SJCRH30 (cell line): Measurements from ENCODE around the gene CHD5. TPM values are rescaled to one million over a fixed set of nuclear protein-coding genes. Genes with fewer than 3 reads are reported as not detected.

Source experiments
- DNase-seq, 2 experiments: peaks; one replicate each; pipeline ENCODE4 v3.0.0-alpha.2; 2015 to 2020
- H3K27ac ChIP-seq: fragments of 250-450 bp; sonication (Bioruptor Pico); 2 replicates; pipeline ENCODE4 v1.5.1; 2020; ENCODE audit warnings: mild to moderate bottlenecking, moderate library complexity
- H3K27me3 ChIP-seq: fragments of 250-450 bp; sonication (Bioruptor Pico); 2 replicates; pipeline ENCODE4 v1.5.1; 2020; ENCODE audit warnings: mild to moderate bottlenecking, moderate library complexity
- H3K36me3 ChIP-seq: fragments of 250-450 bp; sonication (Bioruptor Pico); 2 replicates; pipeline ENCODE4 v1.5.1; 2020; ENCODE audit warnings: mild to moderate bottlenecking, moderate library complexity
- H3K4me1 ChIP-seq: fragments of 250-450 bp; sonication (Bioruptor Pico); 2 replicates; pipeline ENCODE4 v1.5.1; 2020; ENCODE audit warnings: mild to moderate bottlenecking, moderate library complexity
- H3K4me3 ChIP-seq: fragments of 250-450 bp; sonication (Bioruptor Pico); 2 replicates; pipeline ENCODE4 v1.5.1; 2020; ENCODE audit warnings: mild to moderate bottlenecking, moderate library complexity
- H3K9me3 ChIP-seq: fragments of 250-450 bp; sonication (Bioruptor Pico); replicated peaks from 2 replicates; pipeline ENCODE4 v1.5.1; 2020; ENCODE audit warnings: mild to moderate bottlenecking, moderate library complexity
- total RNA-seq: library from RNA; depleted of rRNA; stranded (reverse); fragments of >200 nt; shearing (Covaris generic); gene quantifications from 2 replicates; pipeline ENCODE4 v1.2.3, GENCODE V29; 2014

Gene CHD5
- total RNA-seq, 1 experiment from 2014 or later: 0.06 TPM

GRCh38 chr1:6144647-6145395 is 35.3 kb downstream of the CHD5 start:
- Histone ChIP-seq H3K4me3 (no peak overlapping the region), H3K9me3 (0 out of 2 replicates have a peak, but pooled peaks cover 5% of the 10 kb centered on the region), H3K27me3 (peaks cover 39% of the 10 kb centered on the region), H3K4me1 (no peaks in the 10 kb centered on the region), H3K36me3 (no peaks in the 10 kb centered on the region), H3K27ac (no peak overlapping the region)
- no peak for DNase-seq

DNA sequence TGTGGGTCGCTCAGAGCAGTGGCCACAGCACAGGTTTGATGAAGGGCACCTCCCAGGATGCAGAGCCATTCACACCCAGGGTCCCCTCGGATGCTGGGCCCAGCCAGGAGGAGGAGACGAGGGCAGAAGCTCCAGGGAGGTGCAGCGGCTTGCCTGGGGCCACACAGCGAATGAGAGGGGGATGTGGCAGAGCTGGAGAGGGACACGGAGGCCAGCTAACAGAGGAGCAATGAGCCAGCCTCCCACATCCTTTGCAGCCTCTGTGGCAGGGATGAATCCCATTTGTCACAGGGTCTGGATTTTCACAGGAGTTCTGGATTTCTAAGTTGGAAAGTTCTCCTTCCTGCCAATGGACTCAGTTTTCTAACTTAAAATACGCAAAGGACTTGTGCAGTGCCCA is 35.9 kb downstream of the CHD5 start:
- H3K4me3 ChIP-seq: no peak overlapping the region
- H3K27ac ChIP-seq: no peak overlapping the region
- H3K9me3 ChIP-seq: no peaks in the 10 kb centered on the region
- H3K27me3 ChIP-seq: peaks cover 35% of the 10 kb centered on the region
- H3K4me1 ChIP-seq: no peaks in the 10 kb centered on the region
- no peak for DNase-seq
- H3K36me3 ChIP-seq: no peaks in the 10 kb centered on the region

DNA sequence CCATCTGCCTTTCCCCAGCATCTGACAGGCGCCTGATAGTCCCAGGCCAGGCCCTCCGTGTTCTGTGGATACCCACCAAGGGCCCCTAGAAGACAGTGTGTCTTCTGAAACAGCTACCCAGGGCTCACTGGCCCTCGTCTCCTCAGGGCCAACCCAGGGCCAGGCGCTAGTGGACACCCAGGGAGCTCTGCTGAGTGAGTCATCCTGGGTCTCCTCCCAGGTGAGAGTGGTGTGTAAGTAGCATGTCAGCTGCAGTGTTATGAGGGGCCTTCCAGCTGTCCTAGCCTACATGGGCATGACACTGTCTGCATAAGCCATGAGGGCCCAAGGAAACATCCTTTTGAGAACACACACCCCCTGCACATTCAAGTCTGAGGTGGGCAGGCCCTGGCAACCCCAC is 36.7 kb downstream of the CHD5 start:
- no peak overlapping the region for H3K4me3 ChIP-seq
- H3K27ac ChIP-seq: no peak overlapping the region
- no peaks in the 10 kb centered on the region for H3K9me3 ChIP-seq
- DNase-seq: no peak
- H3K27me3 ChIP-seq: peaks cover 43% of the 10 kb centered on the region
- no peaks in the 10 kb centered on the region for H3K4me1 ChIP-seq
- no peaks in the 10 kb centered on the region for H3K36me3 ChIP-seq

GRCh38 chr1:6142734-6143133 is 37.4 kb downstream of the CHD5 start:
- DNase-seq: no peak
- no peaks in the 10 kb centered on the region for H3K9me3 ChIP-seq

GRCh38 chr1:6142036-6142621 is 38.0 kb downstream of the CHD5 start:
- no peak overlapping the region for H3K4me3 ChIP-seq
- no peaks in the 10 kb centered on the region for H3K36me3 ChIP-seq
- no peak for DNase-seq
- H3K27ac ChIP-seq: no peak overlapping the region
- H3K9me3 ChIP-seq: no peaks in the 10 kb centered on the region
- H3K4me1 ChIP-seq: no peaks in the 10 kb centered on the region
- peaks cover 53% of the 10 kb centered on the region for H3K27me3 ChIP-seq

More at GRCh38 chr1:6142734-6143133, 37.4 kb downstream of the CHD5 start:
- Histone ChIP-seq H3K4me3 (no peak overlapping the region), H3K36me3 (no peaks in the 10 kb centered on the region), H3K27me3 (peaks cover 47% of the 10 kb centered on the region), H3K27ac (no peak overlapping the region), H3K4me1 (no peaks in the 10 kb centered on the region)

DNA sequence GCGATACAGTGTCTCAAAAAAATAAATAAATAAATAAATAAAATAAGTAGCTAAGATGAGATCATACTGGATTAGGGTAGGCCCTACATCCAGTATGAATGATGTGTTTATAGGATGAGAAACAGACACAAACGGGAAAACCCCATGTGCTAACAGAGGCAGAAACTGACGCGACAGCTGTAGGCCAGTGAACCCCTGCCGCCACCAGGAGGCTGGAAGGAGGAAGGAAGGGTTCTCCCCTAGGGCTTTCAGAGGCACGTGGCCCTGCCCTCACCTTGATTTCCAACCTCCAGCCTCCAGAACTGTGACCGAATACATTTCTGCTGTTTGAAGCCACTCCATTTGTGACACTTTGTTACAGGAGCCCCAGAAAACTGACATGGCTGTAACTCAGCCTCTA is 38.5 kb downstream of the CHD5 start:
- H3K36me3 ChIP-seq: no peaks in the 10 kb centered on the region
- peaks cover 59% of the 10 kb centered on the region for H3K27me3 ChIP-seq
- peak; percentile 51 to 65 for DNase-seq
- H3K4me1 ChIP-seq: no peaks in the 10 kb centered on the region
- H3K27ac ChIP-seq: no peak overlapping the region
- H3K9me3 ChIP-seq: no peaks in the 10 kb centered on the region
- H3K4me3 ChIP-seq: no peak overlapping the region

DNA sequence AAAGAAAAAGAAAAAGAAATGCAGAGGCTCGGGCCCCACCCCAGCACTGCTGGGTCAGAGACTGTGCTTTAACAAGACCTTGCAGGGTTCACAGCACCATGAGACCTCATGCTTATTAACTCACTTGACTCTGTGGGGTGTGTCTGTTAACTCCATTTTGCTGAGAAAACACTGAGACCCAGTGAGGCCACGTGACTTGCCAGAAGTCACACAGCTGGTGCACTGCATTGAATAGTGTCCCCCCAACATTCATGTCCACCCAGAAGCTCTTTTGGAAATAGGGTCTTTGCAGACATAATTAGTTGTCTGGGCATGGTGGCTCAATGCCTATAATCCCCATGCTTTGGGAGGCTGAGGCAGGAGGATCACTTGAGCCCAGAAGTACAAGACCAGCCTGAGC is 39.7 kb downstream of the CHD5 start:
- Histone ChIP-seq H3K4me3 (no peak overlapping the region), H3K4me1 (no peaks in the 10 kb centered on the region), H3K27me3 (peaks cover 63% of the 10 kb centered on the region), H3K9me3 (no peaks in the 10 kb centered on the region), H3K36me3 (no peaks in the 10 kb centered on the region), H3K27ac (no peak overlapping the region)
- DNase-seq: no peak

- Histone ChIP-seq H3K9me3 (no peaks in the 10 kb centered on the region), H3K36me3 (no peaks in the 10 kb centered on the region), H3K27ac (no peak overlapping the region), H3K27me3 (peaks cover 43% of the 10 kb centered on the region), H3K4me3 (no peak overlapping the region), H3K4me1 (no peaks in the 10 kb centered on the region)
- DNase-seq: no peak
Measured at GRCh38 chr1:6137758-6138157, 42.4 kb downstream of the CHD5 start.

- Histone ChIP-seq H3K4me3 (no peak overlapping the region), H3K27me3 (peaks cover 38% of the 10 kb centered on the region), H3K27ac (no peak overlapping the region), H3K9me3 (peaks cover 5% of the 10 kb centered on the region), H3K4me1 (no peaks in the 10 kb centered on the region), H3K36me3 (no peaks in the 10 kb centered on the region)
- DNase-seq: no peak
Measured at GRCh38 chr1:6136516-6137220, 43.5 kb downstream of the CHD5 start.

DNA sequence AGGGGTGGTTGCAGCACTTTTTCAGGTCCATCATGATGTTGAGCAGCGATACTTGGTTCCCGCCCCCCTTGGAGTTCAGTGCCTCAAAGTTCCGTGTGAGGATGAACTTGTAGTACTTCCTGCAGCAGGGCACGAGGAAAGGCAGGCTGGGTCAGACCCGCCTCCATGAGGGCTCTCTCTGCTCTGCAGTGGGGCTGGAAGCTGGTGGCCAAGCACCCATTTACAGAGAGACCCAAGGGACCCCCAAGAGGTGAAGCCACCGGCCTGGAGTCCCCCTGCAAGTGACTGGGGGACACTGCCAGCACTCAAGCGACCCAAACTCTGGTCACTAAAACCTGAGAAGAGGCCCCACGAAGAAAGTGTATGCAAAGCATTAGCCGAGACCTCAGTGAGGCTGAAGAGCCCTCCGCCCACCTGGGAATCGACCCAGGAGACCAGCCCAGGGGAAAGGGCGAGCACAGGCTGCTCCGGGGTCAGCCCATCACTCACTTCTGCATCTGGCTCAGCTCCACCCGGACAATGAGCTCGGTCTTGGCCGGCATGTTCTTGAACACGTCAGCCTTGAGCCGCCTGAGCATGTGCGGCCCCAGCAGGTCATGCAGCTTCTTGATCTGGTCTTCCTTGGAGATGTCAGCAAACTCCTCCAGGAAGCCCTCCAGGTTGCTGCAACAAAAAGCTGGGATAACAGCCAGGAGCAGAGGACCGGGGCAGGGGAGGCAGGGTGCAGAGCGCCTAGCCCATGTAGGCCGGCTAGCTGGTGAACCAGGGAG is 45.2 kb downstream of the CHD5 start:
- Histone ChIP-seq H3K27ac (no peak overlapping the region), H3K36me3 (no peaks in the 10 kb centered on the region), H3K27me3 (peaks cover 42% of the 10 kb centered on the region), H3K9me3 (peaks cover 5% of the 10 kb centered on the region), H3K4me1 (no peaks in the 10 kb centered on the region), H3K4me3 (no peak overlapping the region)
- DNase-seq: no peak

- H3K27me3 ChIP-seq: peaks cover 45% of the 10 kb centered on the region
- H3K9me3 ChIP-seq: peaks cover 5% of the 10 kb centered on the region
- H3K27ac ChIP-seq: no peak overlapping the region
- DNase-seq: no peak
- H3K4me1 ChIP-seq: no peaks in the 10 kb centered on the region
- H3K4me3 ChIP-seq: no peak overlapping the region
- H3K36me3 ChIP-seq: no peaks in the 10 kb centered on the region
Measured at GRCh38 chr1:6134206-6134605, 45.9 kb downstream of the CHD5 start.

GRCh38 chr1:6133146-6133895 is 46.8 kb downstream of the CHD5 start:
- no peak for DNase-seq
- H3K36me3 ChIP-seq: no peaks in the 10 kb centered on the region
- H3K4me1 ChIP-seq: no peaks in the 10 kb centered on the region
- peaks cover 36% of the 10 kb centered on the region for H3K27me3 ChIP-seq
- H3K27ac ChIP-seq: no peak overlapping the region
- H3K4me3 ChIP-seq: no peak overlapping the region
- peaks cover 5% of the 10 kb centered on the region for H3K9me3 ChIP-seq

GRCh38 chr1:6131561-6131960 is 48.6 kb downstream of the CHD5 start:
- H3K36me3 ChIP-seq: no peaks in the 10 kb centered on the region
- no peak overlapping the region for H3K4me3 ChIP-seq
- no peak for DNase-seq
- no peaks in the 10 kb centered on the region for H3K4me1 ChIP-seq
- peaks cover 28% of the 10 kb centered on the region for H3K27me3 ChIP-seq
- H3K9me3 ChIP-seq: peaks cover 5% of the 10 kb centered on the region
- H3K27ac ChIP-seq: no peak overlapping the region

GRCh38 chr1:6130596-6130995 is 49.5 kb downstream of the CHD5 start:
- Histone ChIP-seq H3K9me3 (peaks cover 5% of the 10 kb centered on the region), H3K36me3 (no peaks in the 10 kb centered on the region), H3K27ac (no peak overlapping the region), H3K4me1 (no peaks in the 10 kb centered on the region), H3K27me3 (peaks cover 23% of the 10 kb centered on the region), H3K4me3 (no peak overlapping the region)
- DNase-seq: no peak
